Ovary (tissue), 9 donors: ENCODE data around the gene GRIFIN. TPM values are rescaled to one million over a fixed set of nuclear protein-coding genes. Genes with fewer than 3 reads are reported as not detected.

ENCODE experiments used
- DNase-seq, 5 donors: peaks; one replicate each; pipeline ENCODE4 v3.0.0-alpha.2; 2019 to 2020
- H3K27ac ChIP-seq, 2 donors: fragments of 200-600 bp; one replicate each; pipeline versions ENCODE4 v1.5.1 to v1.8.0; 2019 to 2022
- H3K27me3 ChIP-seq: fragments of 200-600 bp; one replicate; pipeline ENCODE4 v1.8.0; 2022
- H3K36me3 ChIP-seq: fragments of 200-600 bp; sonication (generic); one replicate; pipeline ENCODE4 v1.5.1; 2019
- H3K4me1 ChIP-seq: one replicate; pipeline ENCODE4 v1.8.1; 2013; ENCODE audit warnings: mild to moderate bottlenecking, moderate library complexity; ENCODE audit not compliant: insufficient read depth
- H3K4me3 ChIP-seq: fragments of 200-600 bp; sonication (generic); one replicate; pipeline ENCODE4 v1.5.1; 2017
- H3K9me3 ChIP-seq, 2 donors: fragments of 200-600 bp in 1 of 2; sonication (generic) in 1 of 2; one replicate each; pipeline versions ENCODE4 v1.5.1 to v1.8.1; 2013 to 2019; ENCODE audit warnings: mild to moderate bottlenecking in 1 of 2, moderate library complexity in 1 of 2
- CTCF ChIP-seq, 3 donors: fragments of 450-650 bp in 2 of 3; fragments of 200-600 bp in 1 of 3; IDR thresholded peaks; one replicate each; pipeline versions ENCODE4 v1.5.1 to v1.8.0; 2016 to 2022; ENCODE audit warnings: antibody characterized with exemption in 3 of 3, mild to moderate bottlenecking in 1 of 3
- EP300 ChIP-seq: sonication (generic); formaldehyde crosslinking; IDR thresholded peaks from one replicate; pipeline ENCODE4 v1.6.1; 2017; ENCODE audit warnings: antibody characterized with exemption
- POLR2A ChIP-seq: fragments of 450-650 bp; IDR thresholded peaks from one replicate; pipeline ENCODE4 v1.6.1; 2017; ENCODE audit warnings: antibody characterized with exemption, mild to moderate bottlenecking, moderate library complexity
- WGBS, 3 donors: extraction: QIAGEN DNeasy Blood & Tissue Kit in 1 of 3; methylation state at CpG; one replicate each; pipeline versions ENCODE4 v1.1.5 to v1.1.7; 2013 to 2017; 5-methylcytosine and 5-hydroxymethylcytosine counted together
- intact Hi-C, 4 donors: fragments of 100-400 bp; cut with DNase I; formaldehyde crosslinking; loops; one replicate each; pipeline versions ENCODE4 v1.11.0 to v1.15.1; 2022 to 2023
- polyA plus RNA-seq, 2 donors: library from polyadenylated mRNA; stranded (reverse); fragments of 200-250 nt in 1 of 2; fragments of 350-450 nt in 1 of 2; fragmentation: Illumina TruSeq in 1 of 2; extraction: RNeasy Lipid Tissue Mini Kit (QIAGEN cat#74804) in 1 of 2; gene quantifications; one replicate each; pipeline ENCODE4 v1.2.3, GENCODE V29; 2013 to 2014
- total RNA-seq, 7 donors: library from RNA; depleted of rRNA in 2 of 7; stranded (reverse); fragments of >200 nt in 2 of 7; fragmentation: NEBNext Ultra II Directional in 3 of 7; extraction: Animal tissue kit (Norgen Biotek cat#: 25700) in 3 of 7; gene quantifications; one replicate each; pipeline versions ENCODE4 v1.1.0 to v1.2.4, GENCODE V29; 2016 to 2023
- donor health status: DM: no; HTN: no; CAD: no; lungs with moderate emphysema.
- donor health status: DM: no; HTN: no; CAD: no.
- donor health status: Bipolar disorder and iron deficiency.
- donor health status: DM: yes; HTN: yes; CAD: no.
- donor health status: DM: no; HTN: no; CAD: no.
- donor health status: DM: yes; HTN: yes; CAD: no.

The GRIFIN gene
- total and polyA plus RNA-seq, 9 donors: not detected

GRCh38 chr7:2477447-2478398 lies 1.5 kb upstream of the GRIFIN start:
- no peaks in the 10 kb centered on the region for H3K9me3 ChIP-seq
- 47 to 51% (median 49%) methylated on average over 33 to 34 of the region's 34 CpGs for WGBS, 3 donors
- no peaks in the 10 kb centered on the region for H3K27me3 ChIP-seq
- no peaks in the 10 kb centered on the region for H3K36me3 ChIP-seq
- peak in 1 of 3 donors; percentile 27 for TF ChIP-seq CTCF (IDR thresholded peaks at IDR 0.05)
- TF ChIP-seq EP300: no peak
- no peaks in the 10 kb centered on the region for H3K4me1 ChIP-seq
- intact Hi-C loops: loop anchor here in 1 of 4 donors (10.0 kb wide), 1 partner anchor 97 kb away; no protein-coding TSS in a partner anchor
- H3K27ac ChIP-seq: no peak overlapping the region
- no peak for DNase-seq
- no peak overlapping the region for H3K4me3 ChIP-seq

GRCh38 chr7:2476776-2477446 lies 713 bp upstream of the GRIFIN start:
- Histone ChIP-seq H3K27me3 (no peaks in the 10 kb centered on the region), H3K9me3 (no peaks in the 10 kb centered on the region), H3K27ac (no peak overlapping the region), H3K4me1 (no peaks in the 10 kb centered on the region), H3K36me3 (no peaks in the 10 kb centered on the region), H3K4me3 (no peak overlapping the region)
- no peak for DNase-seq
- intact Hi-C loops: loop anchor here in 1 of 4 donors (10.0 kb wide), 1 partner anchor 98 kb away; no protein-coding TSS in a partner anchor
- 70 to 76% (median 70%) methylated on average over 23 to 25 of the region's 25 CpGs for WGBS, 3 donors
- TF ChIP-seq POLR2A (no peak), CTCF (IDR thresholded peaks at IDR 0.05) (no peak), EP300 (no peak)

- Histone ChIP-seq H3K27ac (no peak overlapping the region), H3K4me3 (no peak overlapping the region), H3K27me3 (no peaks in the 10 kb centered on the region), H3K36me3 (no peaks in the 10 kb centered on the region), H3K9me3 (no peaks in the 10 kb centered on the region), H3K4me1 (no peaks in the 10 kb centered on the region)
- no peak for DNase-seq
- intact Hi-C loops: loop anchor here in 1 of 4 donors (10.0 kb wide), 1 partner anchor 99 kb away; no protein-coding TSS in a partner anchor
- TF ChIP-seq EP300: no peak
- TF ChIP-seq POLR2A: no peak
- TF ChIP-seq CTCF (IDR thresholded peaks at IDR 0.05): no peak
- WGBS, 3 donors: 91 to 94% (median 92%) methylated on average over 18 of the region's 18 CpGs
These were observed 551 bp downstream of the GRIFIN start for GRCh38 chr7:2475678-2476015.

GRCh38 chr7:2474813-2475677 lies 1.2 kb downstream of the GRIFIN start:
- intact Hi-C loops: loop anchor here in 1 of 4 donors (10.0 kb wide), 1 partner anchor 100 kb away; no protein-coding TSS in a partner anchor
- TF ChIP-seq EP300 (no peak), POLR2A (no peak), CTCF (IDR thresholded peaks at IDR 0.05) (no peak)
- no peaks in the 10 kb centered on the region for H3K36me3 ChIP-seq
- no peak for DNase-seq
- no peaks in the 10 kb centered on the region for H3K27me3 ChIP-seq
- no peak overlapping the region for H3K27ac ChIP-seq
- no peak overlapping the region for H3K4me3 ChIP-seq
- no peaks in the 10 kb centered on the region for H3K9me3 ChIP-seq
- 90 to 92% (median 91%) methylated on average over 24 to 28 of the region's 28 CpGs for WGBS, 3 donors
- no peaks in the 10 kb centered on the region for H3K4me1 ChIP-seq
